Fibroblast of villous mesenchyme (primary cell): ENCODE data around the gene ANKH. TPM values are rescaled to one million over a fixed set of nuclear protein-coding genes. Genes with fewer than 3 reads are reported as not detected.
"Not testable (repeated sequence)": the region's sequence is repeated elsewhere in the genome, so short reads cannot be mapped to it uniquely, and the experiment has no call there.

Source experiments
- DNase-seq: peaks from one replicate; pipeline ENCODE4 v3.0.0-alpha.2; 2010; ENCODE audit warnings: low read depth
- H3K4me3 ChIP-seq: 2 replicates; pipeline ENCODE4 v1.5.1; 2011; ENCODE audit warnings: low read depth, mild to moderate bottlenecking, low read length
- total RNA-seq: library from RNA; depleted of rRNA; stranded (reverse); fragments of >200 nt; gene quantifications from 2 replicates; pipeline ENCODE4 v1.2.3, GENCODE V29; 2012
- TF ChIP-seq, protein P1 (sequence below): IDR thresholded peaks from 2 replicates; pipeline ENCODE4 v1.5.1; 2012; ENCODE audit warnings: low read depth, mild to moderate bottlenecking, low read length; ENCODE audit not compliant: insufficient read depth

The ANKH gene
- total RNA-seq: 8.2 and 31.6 TPM in 2 replicates

- TF ChIP-seq, protein P1, sequence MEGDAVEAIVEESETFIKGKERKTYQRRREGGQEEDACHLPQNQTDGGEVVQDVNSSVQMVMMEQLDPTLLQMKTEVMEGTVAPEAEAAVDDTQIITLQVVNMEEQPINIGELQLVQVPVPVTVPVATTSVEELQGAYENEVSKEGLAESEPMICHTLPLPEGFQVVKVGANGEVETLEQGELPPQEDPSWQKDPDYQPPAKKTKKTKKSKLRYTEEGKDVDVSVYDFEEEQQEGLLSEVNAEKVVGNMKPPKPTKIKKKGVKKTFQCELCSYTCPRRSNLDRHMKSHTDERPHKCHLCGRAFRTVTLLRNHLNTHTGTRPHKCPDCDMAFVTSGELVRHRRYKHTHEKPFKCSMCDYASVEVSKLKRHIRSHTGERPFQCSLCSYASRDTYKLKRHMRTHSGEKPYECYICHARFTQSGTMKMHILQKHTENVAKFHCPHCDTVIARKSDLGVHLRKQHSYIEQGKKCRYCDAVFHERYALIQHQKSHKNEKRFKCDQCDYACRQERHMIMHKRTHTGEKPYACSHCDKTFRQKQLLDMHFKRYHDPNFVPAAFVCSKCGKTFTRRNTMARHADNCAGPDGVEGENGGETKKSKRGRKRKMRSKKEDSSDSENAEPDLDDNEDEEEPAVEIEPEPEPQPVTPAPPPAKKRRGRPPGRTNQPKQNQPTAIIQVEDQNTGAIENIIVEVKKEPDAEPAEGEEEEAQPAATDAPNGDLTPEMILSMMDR: no peak
- H3K4me3 ChIP-seq: peak within 1 kb of the TSS; percentile 78
- peak; percentile 74 for DNase-seq
These were observed at the start of gene ANKH for GRCh38 chr5:14871214-14872069. Gene ANKH (minus strand): TSS chr5:14871778. CDS start chr5:14871447, 331 bp downstream.

DNA sequence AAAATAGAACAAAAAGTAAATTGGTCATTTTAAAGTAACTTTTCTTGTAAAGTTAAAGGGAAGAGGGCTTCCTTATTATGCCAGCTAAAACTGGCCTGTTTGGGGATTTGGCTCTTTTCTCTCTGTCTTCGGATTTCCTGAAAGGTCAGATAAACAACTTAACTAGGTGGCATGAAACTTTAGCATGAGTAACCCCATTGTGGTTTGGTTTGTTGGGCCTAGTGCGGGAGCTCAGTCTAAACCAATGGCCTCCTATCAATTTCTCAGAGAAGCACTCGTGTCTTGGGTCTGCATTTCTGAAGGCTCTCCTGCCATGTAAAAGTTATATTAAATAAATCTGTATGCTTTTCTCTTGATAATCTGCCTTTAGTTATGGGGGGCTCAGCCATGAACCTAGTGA, 48.5 kb upstream of the ANKH start:
- TF ChIP-seq, protein P1: no peak
- no peak for DNase-seq
- no peak overlapping the region for H3K4me3 ChIP-seq

- not testable (repeated sequence) for DNase-seq, H3K4me3 ChIP-seq
These were observed 47.5 kb upstream of the ANKH start for GRCh38 chr5:14919106-14919505.

DNA sequence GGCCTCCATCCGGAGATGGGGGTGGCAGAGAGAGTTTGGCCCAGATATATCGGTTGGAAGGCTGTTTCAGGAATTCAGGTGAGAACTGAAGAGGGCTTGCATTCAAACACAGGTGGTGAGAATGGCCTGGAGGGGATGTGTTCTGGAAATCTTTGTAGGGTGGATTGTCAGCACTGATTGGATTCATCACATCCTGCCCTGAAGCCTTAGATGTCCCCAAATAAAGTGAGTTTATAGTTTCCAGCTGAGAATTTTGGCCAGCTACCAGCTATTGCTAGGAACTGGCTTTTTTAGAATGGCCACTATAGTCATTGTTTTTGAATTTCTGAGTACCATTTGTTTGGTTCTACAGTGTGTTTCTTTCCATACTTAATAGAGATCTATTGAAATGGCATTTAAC, 46.1 kb upstream of the ANKH start:
- peak; percentile 73 for DNase-seq
- TF ChIP-seq, protein P1: no peak
- H3K4me3 ChIP-seq: no peak overlapping the region

- TF ChIP-seq, protein P1: no peak
- no peak overlapping the region for H3K4me3 ChIP-seq
- DNase-seq: peak; percentile 24
These were observed 43.8 kb upstream of the ANKH start for GRCh38 chr5:14915291-14915952.

- DNase-seq: peak; percentile 42
- TF ChIP-seq, protein P1: no peak
- no peak overlapping the region for H3K4me3 ChIP-seq
These were observed 43.2 kb upstream of the ANKH start for GRCh38 chr5:14914623-14915260.

- no peak overlapping the region for H3K4me3 ChIP-seq
- TF ChIP-seq, protein P1: no peak
- no peak for DNase-seq
These were observed 42.6 kb upstream of the ANKH start for GRCh38 chr5:14914193-14914592.
